ENCODE results near the gene RPL13. TPM values are rescaled to one million over a fixed set of nuclear protein-coding genes. Genes with fewer than 3 reads are reported as not detected.
A peak's percentile ranks its signal among the peaks of the same experiment; 100 is the strongest.

The RPL13 gene
- total and polyA plus RNA-seq, 2 of the 13 experiments (the other 11 are each of a cell fraction or from before 2014, with no cell fraction given) = 2,988 to 4,411 TPM

- TF ChIP-seq ZNF230 (CRISPR knock-in tag; IDR thresholded peaks at IDR 0.05) = no peak
- TF ChIP-seq, protein P1, sequence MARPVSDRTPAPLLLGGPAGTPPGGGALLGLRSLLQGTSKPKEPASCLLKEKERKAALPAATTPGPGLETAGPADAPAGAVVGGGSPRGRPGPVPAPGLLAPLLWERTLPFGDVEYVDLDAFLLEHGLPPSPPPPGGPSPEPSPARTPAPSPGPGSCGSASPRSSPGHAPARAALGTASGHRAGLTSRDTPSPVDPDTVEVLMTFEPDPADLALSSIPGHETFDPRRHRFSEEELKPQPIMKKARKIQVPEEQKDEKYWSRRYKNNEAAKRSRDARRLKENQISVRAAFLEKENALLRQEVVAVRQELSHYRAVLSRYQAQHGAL (CRISPR knock-in tag; IDR thresholded peaks at IDR 0.05; ENCODE audit: not compliant biosample characterization) = no peak
- TF ChIP-seq ELF1 (CRISPR knock-in tag; IDR thresholded peaks at IDR 0.05) = 0 out of 2 replicates have a peak, but pooled peaks have one; percentile 19
- TF ChIP-seq ZKSCAN5 (CRISPR knock-in tag; IDR thresholded peaks at IDR 0.05) = no peak
- no peak for TF ChIP-seq FIP1L1 (IDR thresholded peaks at IDR 0.05; ENCODE audit: borderline replicate concordance, insufficient read depth, low read depth, low read length)
- no peak for TF ChIP-seq ZNF468 (CRISPR knock-in tag; IDR thresholded peaks at IDR 0.05)
- peak; percentile 57 for TF ChIP-seq POLR2AphosphoS5 (IDR thresholded peaks at IDR 0.05; ENCODE audit: low read depth, low read length)
- no peak for TF ChIP-seq ZNF768 (CRISPR knock-in tag; IDR thresholded peaks at IDR 0.05)
- no peak; the same call in 1 of the 2 replicates for TF ChIP-seq CSRNP2 (CRISPR knock-in tag; conservative IDR thresholded peaks at IDR 0.05; ENCODE audit: low read depth)
- TF ChIP-seq, protein P2, sequence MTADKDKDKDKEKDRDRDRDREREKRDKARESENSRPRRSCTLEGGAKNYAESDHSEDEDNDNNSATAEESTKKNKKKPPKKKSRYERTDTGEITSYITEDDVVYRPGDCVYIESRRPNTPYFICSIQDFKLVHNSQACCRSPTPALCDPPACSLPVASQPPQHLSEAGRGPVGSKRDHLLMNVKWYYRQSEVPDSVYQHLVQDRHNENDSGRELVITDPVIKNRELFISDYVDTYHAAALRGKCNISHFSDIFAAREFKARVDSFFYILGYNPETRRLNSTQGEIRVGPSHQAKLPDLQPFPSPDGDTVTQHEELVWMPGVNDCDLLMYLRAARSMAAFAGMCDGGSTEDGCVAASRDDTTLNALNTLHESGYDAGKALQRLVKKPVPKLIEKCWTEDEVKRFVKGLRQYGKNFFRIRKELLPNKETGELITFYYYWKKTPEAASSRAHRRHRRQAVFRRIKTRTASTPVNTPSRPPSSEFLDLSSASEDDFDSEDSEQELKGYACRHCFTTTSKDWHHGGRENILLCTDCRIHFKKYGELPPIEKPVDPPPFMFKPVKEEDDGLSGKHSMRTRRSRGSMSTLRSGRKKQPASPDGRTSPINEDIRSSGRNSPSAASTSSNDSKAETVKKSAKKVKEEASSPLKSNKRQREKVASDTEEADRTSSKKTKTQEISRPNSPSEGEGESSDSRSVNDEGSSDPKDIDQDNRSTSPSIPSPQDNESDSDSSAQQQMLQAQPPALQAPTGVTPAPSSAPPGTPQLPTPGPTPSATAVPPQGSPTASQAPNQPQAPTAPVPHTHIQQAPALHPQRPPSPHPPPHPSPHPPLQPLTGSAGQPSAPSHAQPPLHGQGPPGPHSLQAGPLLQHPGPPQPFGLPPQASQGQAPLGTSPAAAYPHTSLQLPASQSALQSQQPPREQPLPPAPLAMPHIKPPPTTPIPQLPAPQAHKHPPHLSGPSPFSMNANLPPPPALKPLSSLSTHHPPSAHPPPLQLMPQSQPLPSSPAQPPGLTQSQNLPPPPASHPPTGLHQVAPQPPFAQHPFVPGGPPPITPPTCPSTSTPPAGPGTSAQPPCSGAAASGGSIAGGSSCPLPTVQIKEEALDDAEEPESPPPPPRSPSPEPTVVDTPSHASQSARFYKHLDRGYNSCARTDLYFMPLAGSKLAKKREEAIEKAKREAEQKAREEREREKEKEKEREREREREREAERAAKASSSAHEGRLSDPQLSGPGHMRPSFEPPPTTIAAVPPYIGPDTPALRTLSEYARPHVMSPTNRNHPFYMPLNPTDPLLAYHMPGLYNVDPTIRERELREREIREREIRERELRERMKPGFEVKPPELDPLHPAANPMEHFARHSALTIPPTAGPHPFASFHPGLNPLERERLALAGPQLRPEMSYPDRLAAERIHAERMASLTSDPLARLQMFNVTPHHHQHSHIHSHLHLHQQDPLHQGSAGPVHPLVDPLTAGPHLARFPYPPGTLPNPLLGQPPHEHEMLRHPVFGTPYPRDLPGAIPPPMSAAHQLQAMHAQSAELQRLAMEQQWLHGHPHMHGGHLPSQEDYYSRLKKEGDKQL (CRISPR knock-in tag; IDR thresholded peaks at IDR 0.05; ENCODE audit: low read depth) = no peak
- TF ChIP-seq, protein P3, sequence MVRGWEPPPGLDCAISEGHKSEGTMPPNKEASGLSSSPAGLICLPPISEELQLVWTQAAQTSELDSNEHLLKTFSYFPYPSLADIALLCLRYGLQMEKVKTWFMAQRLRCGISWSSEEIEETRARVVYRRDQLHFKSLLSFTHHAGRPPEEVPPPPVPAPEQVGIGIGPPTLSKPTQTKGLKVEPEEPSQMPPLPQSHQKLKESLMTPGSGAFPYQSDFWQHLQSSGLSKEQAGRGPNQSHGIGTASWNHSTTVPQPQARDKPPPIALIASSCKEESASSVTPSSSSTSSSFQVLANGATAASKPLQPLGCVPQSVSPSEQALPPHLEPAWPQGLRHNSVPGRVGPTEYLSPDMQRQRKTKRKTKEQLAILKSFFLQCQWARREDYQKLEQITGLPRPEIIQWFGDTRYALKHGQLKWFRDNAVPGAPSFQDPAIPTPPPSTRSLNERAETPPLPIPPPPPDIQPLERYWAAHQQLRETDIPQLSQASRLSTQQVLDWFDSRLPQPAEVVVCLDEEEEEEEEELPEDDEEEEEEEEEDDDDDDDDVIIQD (CRISPR knock-in tag; IDR thresholded peaks at IDR 0.05; ENCODE audit: low read depth) = no peak
- peak; percentile 47; the same call in 1 of the 2 replicates for TF ChIP-seq ZC3H13 (CRISPR knock-in tag; IDR thresholded peaks at IDR 0.05)
- TF ChIP-seq GATAD2A (CRISPR knock-in tag; IDR thresholded peaks at IDR 0.05) = no peak
- no peak for TF ChIP-seq ZNF333 (CRISPR knock-in tag; IDR thresholded peaks at IDR 0.05; ENCODE audit: borderline replicate concordance)
- TF ChIP-seq E2F2 (CRISPR knock-in tag; IDR thresholded peaks at IDR 0.05; ENCODE audit: borderline replicate concordance) = no peak
- TF ChIP-seq ETS1 (CRISPR knock-in tag; IDR thresholded peaks at IDR 0.05) = no peak
- TF ChIP-seq RARA (CRISPR knock-in tag; IDR thresholded peaks at IDR 0.05) = no peak
Observed at GRCh38 chr16:89563639-89564392, 3.3 kb downstream of the RPL13 start (continued).
